Measurements from ENCODE around the gene KIF20A. TPM values are rescaled to one million over a fixed set of nuclear protein-coding genes. Genes with fewer than 3 reads are reported as not detected.

The KIF20A gene
- total RNA-seq: 1 to 10 TPM; 2.3 to 9.1 (median 5.6) TPM

DNA sequence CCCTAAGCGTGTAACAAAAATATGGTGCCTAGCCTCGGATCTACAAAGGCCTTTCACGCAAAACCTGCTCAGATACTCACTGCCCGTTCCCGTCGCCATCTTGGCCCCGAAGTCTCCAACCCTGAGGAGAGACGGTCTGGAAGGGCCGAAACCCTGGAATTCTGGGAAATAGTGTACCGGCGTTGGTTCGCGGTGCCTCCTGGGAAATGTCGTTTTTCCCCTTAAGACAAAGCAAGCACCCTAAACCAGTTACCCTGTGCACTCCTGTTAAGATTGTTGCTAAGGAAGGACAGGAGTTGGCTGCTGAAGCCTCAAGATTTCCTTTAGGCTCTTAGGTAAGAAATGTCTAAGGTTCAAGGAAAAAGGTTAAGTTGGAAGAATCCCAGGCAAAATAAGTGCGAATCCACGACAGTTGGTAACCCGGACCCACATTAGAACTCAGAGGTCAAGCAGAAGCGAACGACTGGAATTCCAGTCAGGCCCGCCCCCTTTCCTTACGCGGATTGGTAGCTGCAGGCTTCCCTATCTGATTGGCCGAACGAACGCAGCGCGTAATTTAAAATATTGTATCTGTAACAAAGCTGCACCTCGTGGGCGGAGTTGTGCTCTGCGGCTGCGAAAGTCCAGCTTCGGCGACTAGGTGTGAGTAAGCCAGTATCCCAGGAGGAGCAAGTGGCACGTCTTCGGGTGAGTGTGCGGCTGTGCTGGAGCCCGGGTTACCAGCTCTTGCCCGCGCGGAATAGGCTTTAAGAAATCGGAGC is at the start of gene KIF20A, which contains the start of gene BRD8:
TSS of gene KIF20A (plus strand) at position 597 of the 761 bp plus-strand sequence. CDS start 569 bp downstream, outside the sequence.
TSS of gene BRD8 (minus strand) at position 115 of the 761 bp plus-strand sequence. CDS start at position 99, 16 bp downstream.
- Histone ChIP-seq H3K4me3 (peak within 1 kb of the TSS; percentile 47 to 83 (median 64)), H3K27ac (peak within 1 kb of the TSS; percentile 61 to 89 (median 82)), H3K27me3 (no peaks in the 10 kb centered on the region), H3K36me3 (peaks cover 0 to 37% (median 0%) of the 10 kb centered on the region in 3 donors), H3K4me1 (peaks cover 0 to 18% (median 0%) of the 10 kb centered on the region in 4 donors), H3K9me3 (no peaks in the 10 kb centered on the region)
- TF ChIP-seq, protein P1, sequence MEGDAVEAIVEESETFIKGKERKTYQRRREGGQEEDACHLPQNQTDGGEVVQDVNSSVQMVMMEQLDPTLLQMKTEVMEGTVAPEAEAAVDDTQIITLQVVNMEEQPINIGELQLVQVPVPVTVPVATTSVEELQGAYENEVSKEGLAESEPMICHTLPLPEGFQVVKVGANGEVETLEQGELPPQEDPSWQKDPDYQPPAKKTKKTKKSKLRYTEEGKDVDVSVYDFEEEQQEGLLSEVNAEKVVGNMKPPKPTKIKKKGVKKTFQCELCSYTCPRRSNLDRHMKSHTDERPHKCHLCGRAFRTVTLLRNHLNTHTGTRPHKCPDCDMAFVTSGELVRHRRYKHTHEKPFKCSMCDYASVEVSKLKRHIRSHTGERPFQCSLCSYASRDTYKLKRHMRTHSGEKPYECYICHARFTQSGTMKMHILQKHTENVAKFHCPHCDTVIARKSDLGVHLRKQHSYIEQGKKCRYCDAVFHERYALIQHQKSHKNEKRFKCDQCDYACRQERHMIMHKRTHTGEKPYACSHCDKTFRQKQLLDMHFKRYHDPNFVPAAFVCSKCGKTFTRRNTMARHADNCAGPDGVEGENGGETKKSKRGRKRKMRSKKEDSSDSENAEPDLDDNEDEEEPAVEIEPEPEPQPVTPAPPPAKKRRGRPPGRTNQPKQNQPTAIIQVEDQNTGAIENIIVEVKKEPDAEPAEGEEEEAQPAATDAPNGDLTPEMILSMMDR (IDR thresholded peaks at IDR 0.05): no peak
- TF ChIP-seq POLR2A (IDR thresholded peaks at IDR 0.05): peak; percentile 45 to 51
- DNase-seq: peak; percentile 94 to 98 (median 95)

DNA sequence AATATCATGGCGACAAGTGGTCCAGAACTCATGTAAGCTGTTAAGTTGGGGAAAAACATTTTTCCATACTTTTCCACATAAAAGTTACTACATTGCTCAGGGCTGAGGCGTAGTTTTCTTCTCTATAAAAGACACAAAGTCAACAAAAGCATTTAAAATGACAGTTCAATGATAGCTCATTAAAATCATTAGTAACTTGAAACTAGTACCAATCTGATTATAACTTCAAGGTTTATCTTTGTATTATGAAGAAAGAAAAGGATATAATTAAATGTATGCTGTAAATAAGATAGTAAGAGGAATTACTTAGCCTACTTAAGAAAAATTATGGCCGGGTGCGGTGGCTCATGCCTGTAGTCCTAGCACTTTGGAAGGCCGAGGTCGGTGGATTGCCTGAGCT is 49.6 kb upstream of the KIF20A start:
- no peak overlapping the region for H3K27ac ChIP-seq
- no peaks in the 10 kb centered on the region for H3K9me3 ChIP-seq
- TF ChIP-seq, protein P1 (IDR thresholded peaks at IDR 0.05): no peak
- TF ChIP-seq POLR2A (IDR thresholded peaks at IDR 0.05): no peak
- H3K4me3 ChIP-seq: no peak overlapping the region
- H3K27me3 ChIP-seq: no peaks in the 10 kb centered on the region
- H3K36me3 ChIP-seq: no peaks in the 10 kb centered on the region
- H3K4me1 ChIP-seq: no peaks in the 10 kb centered on the region
- no peak for DNase-seq

DNA sequence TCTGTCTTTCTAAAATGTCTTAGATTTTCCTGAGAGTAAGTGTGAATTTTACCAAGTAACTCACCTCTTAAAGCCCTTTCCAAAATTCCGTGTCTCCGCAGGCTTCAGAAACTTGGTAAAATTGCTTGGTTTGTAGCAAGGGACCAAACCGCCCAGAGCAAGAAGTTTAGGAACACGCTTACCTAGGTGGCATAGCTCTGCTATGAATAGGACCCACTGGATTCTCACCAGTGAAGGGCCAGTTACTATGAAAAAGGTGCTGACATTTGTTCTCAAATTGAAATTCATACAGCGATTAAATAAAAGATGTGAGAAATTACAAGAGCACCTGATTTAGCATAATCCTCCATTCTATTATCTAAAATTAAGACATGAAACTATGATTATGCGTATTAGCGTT is 46.4 kb upstream of the KIF20A start:
- Histone ChIP-seq H3K27me3 (no peaks in the 10 kb centered on the region), H3K4me1 (no peaks in the 10 kb centered on the region), H3K9me3 (no peaks in the 10 kb centered on the region), H3K36me3 (no peaks in the 10 kb centered on the region), H3K27ac (no peak overlapping the region), H3K4me3 (peak overlapping the region in 1 of 4 donors; percentile 26)
- no peak for DNase-seq
- TF ChIP-seq, protein P1 (IDR thresholded peaks at IDR 0.05): no peak
- TF ChIP-seq POLR2A (IDR thresholded peaks at IDR 0.05): no peak

DNA sequence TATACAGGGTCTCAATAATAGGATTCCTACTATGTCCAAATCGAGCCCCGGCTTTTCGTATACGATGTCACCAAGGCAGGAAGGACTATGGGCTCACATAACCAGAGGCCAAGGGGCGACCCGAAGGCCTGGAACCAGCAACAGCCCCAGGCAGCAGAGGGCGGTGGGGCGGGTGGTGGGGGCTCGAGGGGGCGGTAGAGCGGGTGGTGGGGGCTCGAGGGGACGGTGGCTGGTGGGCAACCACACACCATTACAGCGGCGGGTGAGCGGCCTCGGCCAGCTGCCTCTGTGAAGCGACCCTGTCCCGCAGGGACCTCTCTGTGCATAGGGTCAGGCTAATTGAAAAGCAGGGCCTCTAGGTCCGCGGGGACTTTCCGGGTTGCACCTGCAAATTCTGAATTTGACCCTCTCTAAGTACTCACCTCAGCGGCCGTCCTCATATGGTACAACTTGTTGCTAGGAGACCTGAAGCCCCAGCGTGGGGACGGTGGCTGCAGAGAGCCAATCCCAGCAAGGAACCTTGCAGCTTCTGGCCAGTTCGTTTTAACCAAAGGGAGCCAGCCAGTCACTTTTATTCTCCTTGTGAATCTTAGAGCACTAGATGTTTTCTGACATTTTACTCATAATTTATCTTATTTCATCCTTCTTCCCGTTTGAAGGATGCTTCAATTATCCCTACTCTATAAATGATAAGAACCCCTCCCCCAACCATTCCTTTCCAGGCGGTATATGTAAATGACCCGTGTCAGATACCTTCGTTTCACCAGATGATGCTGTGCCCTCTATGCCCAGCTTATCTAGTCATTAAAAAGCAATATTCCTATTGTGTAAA is 39.7 kb upstream of the KIF20A start, which contains the start of gene NME5:
TSS of gene NME5 (minus strand) at position 480 of the 832 bp plus-strand sequence. CDS start 648 bp downstream, outside the sequence.
- no peak for TF ChIP-seq POLR2A (IDR thresholded peaks at IDR 0.05)
- TF ChIP-seq, protein P1 (IDR thresholded peaks at IDR 0.05): no peak
- Histone ChIP-seq H3K9me3 (no peaks in the 10 kb centered on the region), H3K36me3 (no peaks in the 10 kb centered on the region), H3K27ac (no peak within 1 kb of the TSS), H3K4me1 (peaks cover 0 to 7% (median 0%) of the 10 kb centered on the region in 4 donors), H3K27me3 (no peaks in the 10 kb centered on the region), H3K4me3 (peak within 1 kb of the TSS; percentile 13 to 53 (median 38))
- DNase-seq: peak; percentile 35 to 62 (median 54)

GRCh38 chr5:138139781-138140090 is 39.2 kb upstream of the KIF20A start:
- Histone ChIP-seq H3K27ac (no peak overlapping the region), H3K4me3 (no peak overlapping the region), H3K9me3 (no peaks in the 10 kb centered on the region), H3K36me3 (no peaks in the 10 kb centered on the region), H3K4me1 (peaks cover 0 to 7% (median 0%) of the 10 kb centered on the region in 4 donors), H3K27me3 (no peaks in the 10 kb centered on the region)
- TF ChIP-seq, protein P1 (IDR thresholded peaks at IDR 0.05): no peak
- TF ChIP-seq POLR2A (IDR thresholded peaks at IDR 0.05): no peak
- no peak for DNase-seq
